IMR-90 (cell line): ENCODE measurements around the gene SLC12A8. TPM values are rescaled to one million over a fixed set of nuclear protein-coding genes. Genes with fewer than 3 reads are reported as not detected.

Source experiments
- ATAC-seq: fragments of 200-7000 bp; cut with Tn5 transposase; 2 replicates; pipeline ENCODE4 v1.9.1; 2020; ENCODE audit warnings: low read depth, mild to moderate bottlenecking, moderate library complexity
- BruUV-seq: library from RNA; stranded (reverse); fragments of 400-500 nt; replicated peaks from 2 replicates; lab custom pipeline; 2021; lab: Mats Ljungman, UMichigan
- CTCF ChIA-PET: fragments of 300-600 bp; formaldehyde crosslinking; extraction: SDS; loops from one replicate; lab custom pipeline; 2021; ENCODE audit warnings: antibody characterized with exemption; lab: Yijun Ruan, JAX
- POLR2A ChIA-PET: fragments of 300-600 bp; sonication (Branson Sonifier 250); formaldehyde crosslinking; loops from one replicate; lab custom pipeline; 2022; ENCODE audit warnings: antibody characterized with exemption; ENCODE audit not compliant: unreplicated experiment; lab: Charles Lee
- DNase-seq: peaks from one replicate; pipeline ENCODE4 v3.0.0; 2013
- H2AFZ ChIP-seq: replicated peaks from 2 replicates; pipeline ENCODE3; 2013; ENCODE audit warnings: low read length, mild to moderate bottlenecking; ENCODE audit not compliant: poor library complexity
- H2AK5ac ChIP-seq: 2 replicates; pipeline ENCODE4 v1.6.1; 2013; ENCODE audit warnings: low read depth, low read length, inconsistent platforms
- H2AK9ac ChIP-seq: replicated peaks from 2 replicates; pipeline ENCODE3; 2013; ENCODE audit warnings: mild to moderate bottlenecking, low read depth, low read length, moderate library complexity; ENCODE audit not compliant: poor library complexity
- H2BK120ac ChIP-seq: 2 replicates; pipeline ENCODE4 v1.6.1; 2013; ENCODE audit warnings: low read depth, low read length, inconsistent platforms
- H2BK15ac ChIP-seq: 3 replicates; pipeline ENCODE4 v1.6.1; 2013; ENCODE audit warnings: low read depth, low read length, inconsistent platforms
- H2BK20ac ChIP-seq: 2 replicates; pipeline ENCODE4 v1.6.1; 2013; ENCODE audit warnings: low read depth, mild to moderate bottlenecking, inconsistent platforms, low read length, moderate library complexity
- H2BK5ac ChIP-seq: 2 replicates; pipeline ENCODE4 v1.6.1; 2013; ENCODE audit warnings: mild to moderate bottlenecking, low read depth, low read length, inconsistent platforms; ENCODE audit not compliant: poor library complexity, severe bottlenecking
- H3K14ac ChIP-seq: replicated peaks from 2 replicates; pipeline ENCODE4 v1.6.1; 2013; ENCODE audit warnings: low read depth, low read length, inconsistent platforms
- H3K18ac ChIP-seq: 2 replicates; pipeline ENCODE4 v1.6.1; 2013; ENCODE audit warnings: low read depth, low read length, control low read depth
- H3K23ac ChIP-seq: 2 replicates; pipeline ENCODE4 v1.6.1; 2013; ENCODE audit warnings: low read depth, low read length, inconsistent platforms
- H3K27ac ChIP-seq: 2 replicates; pipeline ENCODE4 v1.5.1; 2013; ENCODE audit warnings: mild to moderate bottlenecking, control low read depth, low read length; ENCODE audit not compliant: insufficient read depth
- H3K27me3 ChIP-seq: 2 replicates; pipeline ENCODE4 v1.6.1; 2013; ENCODE audit warnings: low read length; ENCODE audit not compliant: control insufficient read depth, insufficient read depth
- H3K36me3 ChIP-seq: 2 replicates; pipeline ENCODE4 v1.6.1; 2013; ENCODE audit warnings: low read length, mixed read lengths; ENCODE audit not compliant: control insufficient read depth, insufficient read depth
- H3K4ac ChIP-seq: 2 replicates; pipeline ENCODE4 v1.6.1; 2013; ENCODE audit warnings: low read depth, low read length, inconsistent platforms
- H3K4me1 ChIP-seq: 2 replicates; pipeline ENCODE4 v1.6.1; 2013; ENCODE audit warnings: low read length, mixed read lengths; ENCODE audit not compliant: control insufficient read depth, insufficient read depth
- H3K4me2 ChIP-seq: 2 replicates; pipeline ENCODE4 v1.6.1; 2013; ENCODE audit warnings: low read depth, mild to moderate bottlenecking, control low read depth, low read length, moderate library complexity
- H3K4me3 ChIP-seq: 2 replicates; pipeline ENCODE4 v1.5.1; 2013; ENCODE audit warnings: low read depth, mild to moderate bottlenecking, control low read depth, low read length, moderate library complexity; ENCODE audit not compliant: insufficient read depth
- H3K56ac ChIP-seq: 2 replicates; pipeline ENCODE4 v1.6.1; 2013; ENCODE audit warnings: low read length, inconsistent platforms; ENCODE audit not compliant: insufficient read depth; ENCODE audit errors: extremely low read depth
- H3K79me1 ChIP-seq, 2 experiments: 2 replicates each; pipeline ENCODE4 v1.6.1; 2013; ENCODE audit warnings: low read length in 2 of 2, inconsistent platforms in 1 of 2, low read depth in 1 of 2
- H3K9ac ChIP-seq: 2 replicates; pipeline ENCODE4 v1.6.1; 2013; ENCODE audit warnings: low read depth, low read length, control low read depth
- H3K9me1 ChIP-seq: 2 replicates; pipeline ENCODE4 v1.6.1; 2013; ENCODE audit warnings: low read length, inconsistent platforms; ENCODE audit not compliant: insufficient read depth
- H3K9me3 ChIP-seq: 2 replicates; pipeline ENCODE4 v1.6.1; 2013; ENCODE audit warnings: low read length; ENCODE audit not compliant: control insufficient read depth, insufficient read depth
- H4K20me1 ChIP-seq: 2 replicates; pipeline ENCODE4 v1.6.1; 2013; ENCODE audit warnings: low read length, inconsistent platforms; ENCODE audit not compliant: insufficient read depth
- H4K5ac ChIP-seq: 2 replicates; pipeline ENCODE4 v1.6.1; 2013; ENCODE audit warnings: mild to moderate bottlenecking, low read depth, low read length, control low read depth
- H4K8ac ChIP-seq, 2 experiments: 2 replicates each; pipeline ENCODE4 v1.6.1; 2013; ENCODE audit warnings: low read depth in 2 of 2, low read length in 2 of 2, control low read depth in 1 of 2, inconsistent platforms in 1 of 2
- H4K91ac ChIP-seq: 2 replicates; pipeline ENCODE4 v1.6.1; 2013; ENCODE audit warnings: low read depth, low read length, inconsistent platforms; ENCODE audit not compliant: insufficient read depth
- CTCF ChIP-seq: conservative IDR thresholded peaks from 2 replicates; pipeline ENCODE4 v1.5.1; 2012; ENCODE audit warnings: mild to moderate bottlenecking, low read depth, low read length, improper control_type of control experiment
- FOS ChIP-seq: fragments of 150-350 bp; IDR thresholded peaks from 2 replicates; pipeline ENCODE4 v1.6.1; 2016; ENCODE audit warnings: low read depth, low read length
- MAFK ChIP-seq: IDR thresholded peaks from 2 replicates; pipeline ENCODE4 v1.6.1; 2012; ENCODE audit warnings: low read depth, low read length, improper control_type of control experiment
- MAZ ChIP-seq: IDR thresholded peaks from 2 replicates; pipeline ENCODE4 v1.6.1; 2012; ENCODE audit warnings: low read depth, mild to moderate bottlenecking, low read length, improper control_type of control experiment, moderate library complexity, borderline replicate concordance
- MXI1 ChIP-seq: IDR thresholded peaks from 2 replicates; pipeline ENCODE4 v1.6.1; 2012; ENCODE audit warnings: low read depth, mild to moderate bottlenecking, low read length, moderate library complexity, borderline replicate concordance
- NFE2L2 ChIP-seq: fragments of 150-350 bp; IDR thresholded peaks from 2 replicates; pipeline ENCODE4 v1.6.1; 2016; ENCODE audit warnings: low read depth, mild to moderate bottlenecking, low read length
- POLR2A ChIP-seq: IDR thresholded peaks from 2 replicates; pipeline ENCODE4 v1.6.1; 2012; ENCODE audit warnings: mild to moderate bottlenecking, low read depth, low read length
- RCOR1 ChIP-seq: IDR thresholded peaks from 2 replicates; pipeline ENCODE4 v1.6.1; 2012; ENCODE audit warnings: mild to moderate bottlenecking, low read length, improper control_type of control experiment; ENCODE audit not compliant: insufficient replicate concordance
- RFX5 ChIP-seq: IDR thresholded peaks from 2 replicates; pipeline ENCODE4 v1.8.0; 2012; ENCODE audit warnings: low read depth, mild to moderate bottlenecking, low read length, moderate library complexity
- WGBS, 2 experiments: methylation state at CpG; one replicate each; pipeline versions ENCODE4 v1.1.5 to v1.1.7; 2013; ENCODE audit warnings: missing lambda C conversion rate in 2 of 2; ENCODE audit not compliant: insufficient read length in 1 of 2; ENCODE audit errors: extremely low coverage in 2 of 2; 5-methylcytosine and 5-hydroxymethylcytosine counted together
- dilution Hi-C: fragments of 300-500 bp; cut with HindIII; formaldehyde crosslinking; loops from one replicate; pipeline ENCODE4 v1.14.3; 2018; ENCODE audit warnings: low sequenced_read_pairs; ENCODE audit not compliant: unreplicated experiment
- in situ Hi-C: fragments of 300-500 bp; cut with MboI; formaldehyde crosslinking; loops from 3 replicates; pipeline ENCODE4 v1.14.3; 2019; ENCODE audit warnings: low sequenced_read_pairs, inconsistent platforms, mixed read lengths
- intact Hi-C: fragments of 100-400 bp; cut with micrococcal nuclease; formaldehyde crosslinking; loops from 2 replicates; pipeline ENCODE4 v1.10.0; 2022
- polyA plus RNA-seq, 3 experiments: library from polyadenylated mRNA; depleted of rRNA; stranded (reverse); fragments of >200 nt; gene quantifications; 2 replicates each; pipeline ENCODE4 v1.2.3, GENCODE V29; 2012; ENCODE audit warnings: low replicate concordance in 1 of 3
- total RNA-seq: library from RNA; depleted of rRNA; stranded (reverse); fragments of >200 nt; gene quantifications from 2 replicates; pipeline ENCODE4 v1.2.3, GENCODE V29; 2012

The SLC12A8 gene
- total and polyA plus RNA-seq, 2 of the 4 experiments (the other 2 are of a cell fraction) = 2.2 to 4.3 TPM

GRCh38 chr3:125075738-125076137 is 136.8 kb downstream of the SLC12A8 start:
- Histone ChIP-seq H3K4me1 (peaks cover 23% of the 10 kb centered on the region), H3K27me3 (no peaks in the 10 kb centered on the region), H3K14ac (no peak overlapping the region), H3K36me3 (no peaks in the 10 kb centered on the region), H2AFZ (no peak overlapping the region), H4K20me1 (no peaks in the 10 kb centered on the region), H2BK5ac (no peak overlapping the region), H4K91ac (no peak overlapping the region), H3K9me1 (0 out of 2 replicates have a peak, but pooled peaks cover 6% of the 10 kb centered on the region), H3K27ac (no peak overlapping the region), H2BK120ac (0 out of 2 replicates have a peak overlapping the region, but pooled peaks have one; percentile 47), H3K4me3 (no peak overlapping the region), H3K4me2 (no peak overlapping the region), H3K9ac (no peak overlapping the region), H4K8ac (no peak overlapping the region; a peak in 1 of 4 replicates), H3K23ac (no peak overlapping the region), H3K18ac (no peak overlapping the region), H2AK5ac (no peak overlapping the region), H3K79me1 (no peaks in the 10 kb centered on the region), H3K4ac (peak overlapping the region; percentile 58; the same call in 1 of the 2 replicates), H4K5ac (no peak overlapping the region), H2AK9ac (no peak overlapping the region), H2BK20ac (0 out of 2 replicates have a peak overlapping the region, but pooled peaks have one; percentile 26), H2BK15ac (no peak overlapping the region), H3K9me3 (0 out of 2 replicates have a peak, but pooled peaks cover 3% of the 10 kb centered on the region), H3K56ac (no peak overlapping the region)
- intact Hi-C loops (no loop called here), in situ Hi-C loops (no loop called here), dilution Hi-C loops (no loop called here)
- ChIA-PET POLR2A (no interaction called here), CTCF (no interaction called here)
- no CpG with 5 or more reads among the region's 3 CpGs for WGBS, 2 experiments
- DNase-seq (no peak), ATAC-seq (0 out of 2 replicates have a peak, but pooled peaks have one; percentile 18)
- TF ChIP-seq FOS (no peak), CTCF (no peak), NFE2L2 (no peak), RCOR1 (no peak), POLR2A (no peak), MAFK (no peak), RFX5 (no peak), MAZ (no peak), MXI1 (no peak)
- BruUV-seq = no TSS peak
